Measurements from ENCODE around the gene NKD2.
"Not testable (repeated sequence)": the region's sequence is repeated elsewhere in the genome, so short reads cannot be mapped to it uniquely, and the experiment has no call there.

The NKD2 gene

DNA sequence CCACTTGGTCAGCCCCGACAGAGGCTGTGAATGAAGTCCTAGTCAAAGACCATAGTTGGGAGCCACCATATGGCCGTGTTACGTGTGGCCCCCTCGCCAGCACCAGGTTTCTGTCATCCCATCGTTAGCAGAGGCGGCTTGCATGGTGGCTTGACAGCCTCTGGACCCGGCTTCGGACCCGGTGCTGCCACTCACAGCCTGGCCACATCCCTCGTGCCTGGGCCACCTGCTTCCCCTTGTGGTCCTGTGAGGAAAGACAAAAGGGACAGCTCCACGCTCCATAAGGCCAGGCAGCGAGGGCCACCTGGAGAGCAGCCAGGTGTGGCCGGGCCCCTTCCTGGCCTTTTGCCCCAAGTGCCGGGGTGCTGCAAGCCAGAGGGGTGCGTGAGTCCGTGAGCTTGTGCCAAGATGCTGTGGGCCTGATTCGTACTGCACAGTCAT is 6.2 kb downstream of the NKD2 start:
- DNase-seq, result no peak

DNA sequence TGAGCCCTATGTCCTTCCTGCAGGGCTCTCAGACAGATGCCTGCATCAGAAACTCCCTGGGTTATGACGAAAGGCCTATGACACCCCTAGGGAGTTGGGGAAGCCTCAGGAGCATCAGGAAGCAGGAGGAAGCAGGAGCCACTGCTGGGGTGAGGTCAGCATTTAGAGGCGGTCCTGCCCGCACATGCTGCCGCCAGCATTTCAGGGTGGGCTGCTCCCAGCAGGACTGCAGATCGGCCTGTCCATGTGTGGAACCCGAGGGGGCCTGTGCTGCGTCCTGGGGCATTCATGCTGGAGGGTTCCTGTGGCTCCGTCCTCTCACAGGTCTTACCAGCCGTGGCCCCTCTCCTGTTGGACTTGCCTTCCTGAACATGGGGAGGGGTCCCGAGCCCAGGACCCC is 6.9 kb downstream of the NKD2 start:
- DNase-seq, result no peak

DNA sequence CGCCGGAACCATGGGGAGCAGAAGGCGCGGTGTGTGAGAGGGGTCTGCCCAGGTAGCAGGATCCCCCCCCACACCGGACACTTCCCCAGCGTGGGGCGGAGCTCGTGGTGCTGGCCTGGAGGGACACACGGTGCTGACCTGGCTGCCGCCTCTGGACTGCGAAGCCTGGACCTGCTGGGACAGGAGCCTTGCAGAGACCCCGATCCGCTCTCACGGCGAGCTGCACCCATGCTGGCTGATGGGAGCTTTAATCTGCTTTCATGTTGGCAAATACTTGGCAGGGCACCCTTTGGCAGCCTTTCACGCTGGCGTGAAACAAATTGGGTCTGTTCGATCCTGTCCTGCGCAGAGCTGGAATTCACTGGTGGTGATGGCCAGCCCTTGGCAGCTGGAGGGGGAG is 7.4 kb downstream of the NKD2 start:
- DNase-seq, result no peak

DNA sequence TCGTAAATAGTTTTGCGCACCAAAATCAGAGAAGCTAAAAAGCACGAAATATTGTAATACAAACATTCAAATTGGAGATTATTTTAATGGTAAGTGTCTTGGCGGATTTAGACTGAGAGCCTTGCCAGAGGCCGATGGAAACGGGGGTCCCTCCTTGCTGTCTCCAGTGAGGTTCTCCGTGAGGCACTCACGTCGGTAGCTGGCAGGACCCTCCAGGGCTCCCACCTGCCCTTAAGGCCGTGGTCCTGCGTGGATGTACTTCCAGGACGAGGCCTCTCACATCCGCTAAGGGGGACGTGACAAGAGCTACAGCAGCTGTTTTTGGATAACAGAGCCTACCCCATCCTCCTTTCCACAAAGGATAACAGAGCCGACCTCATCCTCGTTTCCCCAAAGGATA is 7.9 kb downstream of the NKD2 start:
- DNase-seq, result no peak

DNA sequence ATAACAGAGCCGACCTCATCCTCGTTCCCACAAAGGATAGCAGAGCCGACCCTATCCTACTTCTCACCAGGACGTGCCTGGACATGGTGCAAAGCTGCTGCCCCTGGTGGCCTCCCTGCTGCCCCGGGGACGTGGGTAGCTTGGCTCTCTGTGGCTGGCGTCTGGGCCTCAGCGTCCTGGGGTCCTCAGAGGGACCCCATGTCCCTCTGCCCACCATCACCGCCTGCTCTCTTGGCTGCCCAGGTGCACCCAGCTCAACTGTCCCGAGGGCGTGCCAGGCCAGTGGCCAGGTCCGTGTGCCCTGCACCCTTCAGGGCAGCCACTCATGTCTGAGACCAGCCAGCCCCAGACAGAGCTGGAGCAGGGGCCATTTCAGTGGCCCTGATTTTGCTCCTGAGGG is 8.5 kb downstream of the NKD2 start:
- DNase-seq, result no peak

DNA sequence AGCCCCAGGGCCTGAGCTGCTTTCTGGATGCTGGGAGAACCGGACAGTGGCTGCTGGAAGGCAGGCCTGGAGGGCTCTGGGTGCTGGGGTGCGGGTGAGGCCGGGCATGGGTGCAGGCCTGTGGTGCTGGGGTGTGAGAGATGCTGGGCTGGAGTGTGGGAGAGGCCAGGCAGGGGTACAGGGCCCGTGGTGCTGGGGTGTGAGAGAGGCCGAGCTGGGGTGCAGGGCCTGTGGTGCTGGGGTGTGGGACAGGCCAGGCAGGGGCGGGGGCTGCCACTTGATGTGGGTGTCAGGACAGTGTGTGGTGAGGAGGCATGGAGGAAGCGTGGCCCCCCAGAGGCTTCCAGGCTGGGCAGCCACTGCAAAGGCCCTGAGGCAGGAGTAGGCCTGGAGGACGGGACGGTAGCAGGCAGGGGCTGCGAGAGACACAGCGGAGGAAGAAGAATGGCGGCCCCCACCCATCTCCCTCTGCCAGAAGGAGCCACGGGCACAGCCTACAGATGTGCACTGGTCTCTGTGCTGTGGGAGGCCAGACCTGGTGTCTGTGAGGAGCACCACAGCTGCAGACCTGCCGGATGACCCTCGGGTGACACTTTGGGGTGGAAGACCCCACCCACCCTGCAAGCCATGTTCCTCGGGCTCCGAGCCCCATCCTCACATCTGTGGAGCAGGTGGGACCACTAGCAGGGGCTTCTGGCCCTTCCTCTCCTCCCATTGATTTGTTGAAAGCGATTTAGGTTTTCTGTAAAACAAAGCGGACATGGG is 9.3 kb downstream of the NKD2 start:
- no peak for DNase-seq

DNA sequence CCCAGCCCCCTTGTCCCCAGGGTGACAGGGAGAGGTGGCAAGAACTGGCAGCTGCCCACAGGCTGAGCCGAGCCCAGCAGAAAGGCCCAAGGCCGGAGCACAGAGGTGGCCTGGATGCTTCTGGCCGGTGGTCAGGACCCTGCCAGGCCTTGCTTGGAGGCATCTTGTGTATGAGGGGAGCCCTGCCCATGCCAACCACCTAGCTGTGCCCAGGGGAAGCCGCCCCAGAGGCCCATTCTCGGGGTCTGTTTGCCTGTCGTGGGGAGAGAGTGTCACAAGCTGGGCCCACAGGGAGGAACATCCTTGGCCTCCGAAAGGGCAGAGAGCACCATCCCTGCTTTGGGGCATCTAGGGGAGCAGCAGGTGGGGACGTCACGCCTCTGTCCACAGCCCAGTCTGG is 10.0 kb downstream of the NKD2 start:
- no peak for DNase-seq

DNA sequence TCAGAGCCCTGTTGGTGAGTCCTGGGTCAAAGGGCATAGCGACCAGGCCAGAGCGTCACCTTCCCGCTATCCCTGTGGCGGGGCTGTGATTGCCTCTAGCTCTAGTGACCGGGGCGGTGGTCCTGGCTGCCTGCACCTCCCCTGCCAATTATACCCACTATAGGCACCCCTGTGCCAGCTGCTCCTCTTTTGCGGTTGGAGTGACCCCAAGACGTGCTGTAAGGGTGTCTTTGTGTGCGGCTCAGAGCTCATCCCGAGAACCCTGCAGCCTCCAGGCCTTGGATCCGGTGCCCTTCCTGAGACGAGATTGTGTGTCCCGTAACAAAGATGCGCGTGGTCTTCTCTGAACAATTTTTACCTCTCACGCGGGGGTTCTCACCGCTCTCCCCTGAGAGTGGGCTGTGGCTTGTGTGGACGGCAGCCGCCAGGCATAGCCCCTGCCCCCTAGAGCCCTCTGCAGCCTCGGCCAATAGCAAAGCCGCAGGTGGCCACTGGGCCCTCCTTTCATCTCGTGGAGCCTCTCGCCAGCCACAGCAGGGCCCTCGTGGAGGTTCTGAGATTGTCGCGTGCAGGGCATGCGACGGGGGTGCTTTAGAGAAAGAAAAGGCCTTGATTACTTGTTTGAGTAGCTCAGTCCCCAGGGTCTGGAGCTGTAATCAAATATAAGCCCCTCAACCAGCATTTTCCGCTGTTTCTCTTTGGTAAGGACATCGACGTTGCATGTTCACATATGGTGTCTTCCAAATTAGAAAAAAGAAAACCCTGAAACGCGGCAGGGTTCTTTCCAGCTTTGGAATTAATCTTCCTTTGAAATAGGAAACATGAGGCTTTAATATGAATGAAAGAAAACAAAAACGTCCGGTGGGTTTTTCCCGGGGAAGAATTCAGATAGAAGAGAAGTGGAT is 10.7 kb downstream of the NKD2 start:
- no peak for DNase-seq

DNA sequence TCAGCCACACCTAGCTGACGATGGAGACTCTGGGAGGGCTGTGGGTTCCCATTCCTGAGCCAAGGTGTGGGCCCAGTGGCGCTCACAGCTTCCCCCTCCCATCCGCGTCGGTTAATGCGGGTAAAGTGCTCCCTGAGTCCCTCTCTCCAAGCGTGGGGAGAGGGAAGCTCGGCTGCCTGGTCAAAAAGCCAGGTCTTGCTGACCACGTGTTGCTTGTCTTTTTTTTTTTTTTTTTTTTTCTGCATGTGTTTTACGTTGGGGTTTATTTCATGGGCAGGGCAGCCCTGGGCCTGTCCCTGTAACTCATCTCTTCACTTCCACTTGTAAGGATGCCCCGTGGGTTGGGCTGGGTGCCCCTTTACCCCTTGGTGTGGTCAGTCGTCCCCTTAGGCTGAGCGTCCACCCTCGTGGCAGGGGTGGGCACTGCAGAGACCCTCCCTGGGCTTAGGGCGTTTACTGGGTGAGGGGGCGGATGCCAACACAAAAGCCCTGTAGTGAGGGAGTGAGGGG is 11.9 kb downstream of the NKD2 start:
- no peak for DNase-seq

DNA sequence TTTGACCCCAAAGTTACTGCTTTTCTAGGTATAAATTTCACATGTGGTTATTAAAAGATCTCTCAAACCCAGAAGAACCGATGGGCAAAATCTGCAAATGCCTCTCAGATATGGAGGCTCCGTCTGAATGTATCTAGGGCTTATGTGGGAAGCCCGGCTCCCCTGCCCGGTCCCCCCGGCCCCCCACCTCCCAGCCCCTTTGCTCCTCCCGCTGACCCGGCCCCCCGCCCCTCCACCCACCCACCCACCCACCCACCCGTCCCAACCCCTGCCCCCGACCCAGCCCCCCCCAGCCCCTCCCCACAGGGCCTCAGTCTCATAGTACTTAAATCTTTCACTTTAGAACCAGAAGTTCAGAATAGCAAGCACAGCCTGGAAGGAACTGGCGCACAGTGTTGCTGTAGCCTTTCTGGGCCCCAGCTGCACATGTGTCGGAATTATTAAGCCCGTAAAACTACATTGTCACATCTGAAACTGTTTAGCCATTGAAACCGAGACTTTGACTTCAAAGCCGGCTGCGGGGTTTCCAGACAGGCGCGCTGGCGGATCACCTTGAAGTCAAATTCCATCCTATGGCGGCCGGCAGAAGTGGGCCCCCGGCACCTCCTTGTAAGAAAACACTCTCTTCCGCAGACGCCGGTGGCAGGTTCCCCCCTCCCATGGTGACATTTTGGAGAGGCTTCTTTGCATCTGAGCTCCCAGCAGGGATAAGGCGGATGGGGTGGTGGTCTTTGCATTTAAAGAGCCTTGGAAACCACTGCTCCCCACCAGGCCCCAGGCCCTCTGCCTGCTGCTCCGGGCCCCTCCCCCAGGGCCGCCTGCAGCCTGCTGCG is 12.8 kb downstream of the NKD2 start:
- DNase-seq, result no peak

DNA sequence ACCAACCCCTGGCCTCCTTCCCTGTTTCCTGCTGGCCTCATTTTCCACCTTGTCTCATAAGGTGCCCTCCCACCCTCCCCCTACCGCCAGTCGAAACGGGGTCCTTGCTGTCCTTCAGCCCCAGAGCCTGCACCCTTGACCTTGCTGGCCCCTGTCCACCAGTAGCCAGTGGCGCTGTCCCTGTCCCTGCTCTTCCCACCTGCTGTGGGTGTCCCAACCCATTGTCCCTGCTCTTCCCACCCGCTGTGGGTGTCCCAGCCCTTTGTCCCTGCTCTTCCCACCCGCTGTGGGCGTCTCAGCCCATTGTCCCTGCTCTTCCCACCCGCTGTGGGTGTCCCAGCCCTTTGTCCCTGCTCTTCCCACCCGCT is 13.4 kb downstream of the NKD2 start:
- not testable (repeated sequence) for DNase-seq

DNA sequence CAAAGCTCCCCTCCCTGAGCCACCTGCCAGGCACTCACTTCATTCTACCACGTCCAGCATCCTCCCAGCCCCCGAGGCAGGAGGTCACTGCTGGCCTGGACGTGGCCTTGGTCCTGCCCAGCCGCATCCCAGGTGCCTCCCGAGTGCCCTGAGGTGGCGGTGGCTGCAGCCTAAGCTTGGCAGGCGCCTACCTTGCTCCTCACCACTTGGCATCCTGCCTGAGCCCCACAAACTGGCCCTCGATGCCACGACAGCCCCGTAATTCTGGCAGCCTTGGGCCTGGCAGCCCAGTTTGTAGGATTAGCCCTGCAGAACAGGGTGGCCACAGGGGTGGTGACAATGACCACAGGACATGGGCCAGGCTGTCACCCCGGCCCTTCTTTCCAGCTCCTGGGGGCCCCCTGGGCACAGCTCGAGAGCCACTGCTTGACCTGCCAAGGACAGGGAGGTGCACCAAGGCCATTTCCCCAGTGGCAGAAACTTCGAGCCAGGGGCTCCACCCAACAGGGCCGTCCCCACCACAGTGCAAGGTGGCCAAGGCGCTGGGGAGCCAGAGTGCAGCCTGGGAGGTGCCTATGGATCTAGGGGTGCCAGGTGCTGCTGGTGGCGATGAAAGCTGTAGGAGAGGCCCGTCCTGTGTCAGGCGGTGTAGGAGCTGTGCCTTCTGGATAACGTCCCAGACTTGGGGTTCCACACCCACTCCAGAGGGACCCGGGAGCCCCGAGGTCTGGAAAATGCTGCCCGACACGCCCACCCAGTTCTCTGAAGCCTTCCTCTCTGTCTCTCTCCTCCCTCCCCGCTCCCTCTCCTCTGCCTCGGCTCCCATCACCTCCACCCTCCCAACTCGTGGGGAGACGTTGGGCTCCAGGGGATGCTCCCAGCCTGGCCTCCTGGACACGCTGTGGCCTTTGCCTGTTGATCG is 18.4 kb downstream of the NKD2 start:
- DNase-seq, result no peak

DNA sequence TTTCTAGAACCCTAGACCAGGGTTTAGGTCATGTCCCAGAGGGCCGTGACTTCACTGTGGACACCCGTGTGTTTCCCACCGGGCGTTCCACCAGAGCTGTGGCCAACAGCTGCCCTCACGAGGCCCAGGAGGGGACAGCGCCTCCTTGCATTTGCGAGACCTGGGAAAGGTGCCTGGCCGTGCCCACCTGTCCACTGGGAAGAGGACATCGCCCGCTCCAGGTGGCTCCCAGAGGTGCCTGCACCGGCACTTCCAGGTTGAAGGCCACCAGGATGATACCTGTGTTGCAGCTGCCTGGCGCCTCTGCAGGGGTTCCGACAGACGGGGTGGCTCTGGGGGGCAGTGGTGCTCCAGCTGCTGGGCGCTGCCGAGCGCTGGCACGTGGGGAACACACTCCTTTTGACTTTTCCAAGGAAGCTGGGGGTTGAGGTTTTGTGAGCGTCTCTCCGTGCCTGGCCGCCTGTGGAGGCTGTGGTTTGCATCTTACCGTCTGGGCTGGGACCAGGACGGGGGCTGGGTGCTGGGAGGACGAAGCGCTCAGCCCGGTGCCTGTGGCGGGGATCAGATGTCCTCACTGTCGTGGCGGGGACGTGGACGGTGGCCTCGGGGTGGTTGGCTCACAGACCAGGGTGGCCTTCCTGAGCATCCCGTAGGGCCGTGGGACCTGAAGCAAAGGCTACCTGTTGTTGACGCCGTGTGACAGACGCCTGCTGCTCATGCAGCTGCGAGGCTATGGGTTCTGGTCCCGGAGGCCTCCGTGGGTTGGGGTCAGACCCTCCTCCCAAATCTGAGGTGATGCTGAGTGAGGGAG is 19.2 kb downstream of the NKD2 start:
- no peak for DNase-seq

DNA sequence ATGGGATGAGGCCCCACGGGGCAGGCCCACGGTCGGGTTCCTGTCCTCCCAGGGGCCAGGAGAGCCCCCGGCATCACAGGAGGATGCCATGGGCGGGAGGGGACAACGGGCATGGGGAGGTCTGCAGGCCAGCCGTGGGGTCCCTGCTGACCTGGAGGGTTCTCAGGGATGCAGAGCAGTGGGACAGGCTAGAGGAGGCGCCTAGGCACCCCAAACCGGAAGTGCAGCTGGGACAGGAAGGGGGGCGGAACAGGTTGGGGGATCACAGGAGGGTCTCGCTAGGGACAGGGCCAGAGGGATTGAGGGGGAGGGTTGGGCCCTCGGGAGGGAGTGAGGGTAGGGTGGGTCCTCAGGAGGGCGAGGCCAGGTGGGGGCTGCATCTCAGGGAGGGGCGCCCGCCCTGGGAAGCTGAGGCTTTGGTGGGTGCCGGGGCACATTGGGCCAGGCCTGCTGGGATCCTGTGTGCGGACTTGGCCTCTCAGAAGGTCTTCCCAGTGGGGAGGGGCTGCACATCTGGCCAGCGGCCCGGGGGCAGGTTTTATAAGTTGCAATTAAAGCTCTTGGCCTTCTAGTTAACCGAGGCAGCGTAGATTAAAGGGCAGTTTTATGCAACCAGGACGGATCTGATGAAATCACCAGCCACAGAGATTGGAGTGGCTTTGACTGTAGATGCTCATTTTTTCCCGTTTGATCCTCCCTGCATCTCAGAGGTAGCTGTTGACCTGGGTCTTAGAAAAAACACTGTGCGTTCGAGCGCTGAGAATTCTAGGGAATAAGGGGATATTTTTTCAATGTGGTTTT is 20.1 kb downstream of the NKD2 start:
- DNase-seq, result no peak

DNA sequence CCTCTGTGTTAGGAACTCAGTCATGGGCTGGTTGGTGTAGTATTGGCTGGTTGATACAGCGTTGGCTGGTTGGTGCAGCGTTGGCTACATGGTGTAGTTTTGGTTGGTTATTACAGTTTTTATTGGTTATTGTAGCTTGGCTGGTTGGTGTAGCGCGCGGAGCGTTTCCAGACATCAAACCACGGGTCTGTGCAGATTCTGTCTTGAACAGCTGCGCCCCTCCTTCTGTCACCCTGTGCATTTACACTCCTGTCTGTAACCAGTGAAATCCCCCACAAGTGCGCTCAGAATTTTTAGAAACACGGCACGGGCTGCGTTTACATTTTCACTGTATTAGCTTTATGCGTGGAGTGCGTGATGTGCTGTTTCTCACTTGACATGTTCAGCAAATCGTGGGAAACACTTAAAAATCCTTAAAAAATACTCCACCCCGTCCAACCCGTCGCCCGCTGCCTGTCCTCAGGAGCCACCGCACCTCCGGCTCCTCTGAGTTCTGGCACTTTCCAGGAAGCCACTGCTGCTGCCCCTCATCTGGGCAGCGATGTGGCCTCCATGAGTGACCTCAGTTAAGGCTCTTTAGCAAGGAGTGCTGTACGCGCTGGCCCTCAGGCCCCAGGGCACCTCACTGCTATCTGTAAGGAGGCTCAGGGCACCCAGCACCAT is 20.8 kb downstream of the NKD2 start:
- DNase-seq, result no peak

DNA sequence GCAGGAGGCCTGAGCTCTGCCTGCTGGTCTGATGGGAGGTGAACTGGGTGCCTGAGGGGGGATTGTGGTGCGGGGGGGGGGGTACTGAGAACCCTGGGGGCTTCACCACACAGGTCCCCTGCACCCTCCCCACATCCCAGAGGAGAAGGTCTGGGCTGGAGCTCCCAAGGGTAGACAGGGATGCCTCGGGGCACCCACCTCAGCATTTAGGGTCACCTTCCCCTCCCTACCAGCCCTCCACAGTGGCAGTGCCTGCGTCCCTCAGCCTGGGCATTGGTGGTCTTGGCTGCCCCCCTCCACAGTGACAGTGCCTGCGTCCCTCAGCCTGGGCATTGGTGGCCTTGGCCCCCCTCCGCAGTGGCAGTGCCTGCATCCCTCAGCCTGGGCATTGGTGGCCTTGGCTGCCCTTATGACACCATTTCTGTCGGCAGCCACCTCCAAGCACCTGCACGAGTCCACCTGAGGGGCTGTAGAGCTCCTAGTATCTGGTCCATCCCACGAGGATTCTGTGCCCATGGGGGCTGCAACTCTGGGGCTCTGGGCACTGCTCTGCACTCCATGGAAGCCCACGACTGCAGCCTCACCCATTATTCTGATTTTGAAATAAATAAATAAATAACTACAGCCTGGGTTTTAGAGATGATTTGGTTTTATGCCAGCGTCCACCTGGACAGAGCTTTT is 21.5 kb downstream of the NKD2 start:
- DNase-seq, result no peak

DNA sequence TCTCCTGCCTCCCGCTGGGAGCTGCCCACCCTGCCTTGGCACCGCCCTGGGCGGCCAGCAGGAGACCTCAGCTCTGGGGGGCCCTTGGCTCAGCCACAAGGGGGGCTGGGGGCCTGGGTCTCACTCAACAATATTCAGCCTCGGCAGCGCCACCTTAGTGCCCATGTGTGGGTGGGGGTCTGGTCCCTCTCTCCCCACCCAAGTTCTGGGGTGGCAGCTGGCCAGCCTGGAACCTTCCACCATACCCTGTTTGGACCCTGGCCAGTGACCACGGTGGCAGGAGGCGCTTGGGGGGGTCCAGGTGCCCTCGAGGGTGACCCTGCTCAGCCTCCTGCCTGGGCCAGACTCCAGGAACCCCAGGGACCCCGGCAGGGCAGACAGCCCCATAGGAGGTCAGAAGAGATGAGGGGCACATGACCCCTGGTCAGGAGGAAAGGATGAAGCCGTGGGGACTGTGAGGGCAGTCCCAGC is 22.2 kb downstream of the NKD2 start:
- no peak for DNase-seq

DNA sequence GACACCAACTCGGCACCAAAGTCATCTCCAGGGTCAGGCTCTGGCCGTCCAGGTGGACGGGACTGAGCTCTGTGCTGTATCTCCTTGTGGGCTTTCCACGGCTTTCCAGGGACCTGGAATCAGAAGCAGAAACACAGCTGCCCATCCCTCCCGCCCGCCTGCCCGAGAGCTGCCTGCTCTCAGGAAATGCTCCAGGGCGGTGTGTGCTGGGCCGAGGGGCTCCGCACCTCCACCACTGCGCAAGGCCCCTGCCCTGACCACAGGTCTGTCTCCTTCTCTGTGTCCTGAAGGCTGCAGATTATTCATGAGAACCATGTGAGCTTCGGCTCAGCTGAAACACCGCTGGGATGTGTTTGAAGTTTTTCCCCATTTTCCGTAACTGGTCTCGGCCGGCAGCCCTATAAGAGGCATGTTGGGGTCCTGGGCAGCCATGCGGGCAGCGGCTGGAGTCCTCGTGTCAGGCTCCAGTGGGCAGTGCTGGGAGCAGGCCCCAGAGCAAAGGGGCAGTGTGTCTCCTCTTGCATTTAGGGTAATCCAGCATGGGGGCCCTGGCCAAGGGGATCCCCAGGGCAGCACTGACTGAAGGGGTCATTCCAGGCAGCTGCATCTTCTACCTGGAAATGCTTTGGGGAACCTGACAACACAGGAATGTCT is 22.8 kb downstream of the NKD2 start:
- no peak for DNase-seq
